Measurements from ENCODE around the gene FEZF2. TPM values are rescaled to one million over a fixed set of nuclear protein-coding genes. Genes with fewer than 3 reads are reported as not detected.

FEZF2 gene
- total and polyA plus RNA-seq, 2 of the 8 experiments (the other 6 are each of a cell fraction or from before 2014, with no cell fraction given), result 0.06 TPM; not detected in 1

GRCh38 chr3:62372621-62373041, 719 bp downstream of the FEZF2 start (continued):
- TF ChIP-seq CHD7 (IDR thresholded peaks at IDR 0.05; ENCODE audit: insufficient replicate concordance, low read length) (no peak), POLR2AphosphoS5 (IDR thresholded peaks at IDR 0.05; ENCODE audit: low read depth, low read length) (no peak), SUZ12 (IDR thresholded peaks at IDR 0.05; ENCODE audit: low read length) (peak; percentile 73)
